K562 (cell line): ENCODE measurements around the gene NIPA2. TPM values are rescaled to one million over a fixed set of nuclear protein-coding genes. Genes with fewer than 3 reads are reported as not detected.

Experiments
- ATAC-seq: fragments of 200-7000 bp; cut with Tn5 transposase; 3 replicates; pipeline ENCODE4 v1.9.1; 2020; ENCODE audit warnings: moderate library complexity
- BruUV-seq: library from RNA; stranded (reverse); fragments of 400-500 nt; replicated peaks from 2 replicates; lab custom pipeline; 2021; lab: Mats Ljungman, UMichigan
- CTCF ChIA-PET: fragments of 300-600 bp; formaldehyde crosslinking; extraction: SDS; loops from one replicate; lab custom pipeline; 2021; ENCODE audit warnings: low intra/inter-chr PET ratio; lab: Yijun Ruan, JAX
- POLR2A ChIA-PET: fragments of 300-600, 350-650 bp; sonication (Branson Sonifier 250); formaldehyde crosslinking; extraction: SDS; loops from one replicate; lab custom pipeline; 2021; ENCODE audit warnings: antibody characterized with exemption, inconsistent platforms; lab: Yijun Ruan, JAX
- DNase-seq, 4 experiments: peaks; one replicate each; pipeline versions ENCODE4 v3.0.0 to v3.0.0-alpha.2; 2011 to 2018; ENCODE audit warnings: low spot score in 3 of 4, mixed read lengths in 3 of 4; ENCODE audit errors: extremely low read depth in 1 of 4
- FAIRE-seq: peaks from 2 replicates; lab custom pipeline; 2011; peaks lifted over from hg19 to GRCh38; lab: Jason Lieb, UNC
- H2AFZ ChIP-seq: 2 replicates; pipeline ENCODE4 v1.6.0; 2011; ENCODE audit warnings: low read depth, low read length, control low read depth, inconsistent platforms
- H3K27ac ChIP-seq: fragments of 200-600 bp; 3 replicates; pipeline ENCODE4 v1.8.0; 2011; ENCODE audit warnings: low read depth, mild to moderate bottlenecking, control low read depth, inconsistent platforms, low read length, moderate library complexity, mixed read lengths; ENCODE audit errors: extremely low read depth
- H3K27me3 ChIP-seq, 2 experiments: fragments of 300-600 bp in 1 of 2; 2 replicates in 1 of 2; 3 replicates in 1 of 2; pipeline versions ENCODE4 v1.6.0 to v1.8.0; 2011; ENCODE audit warnings: inconsistent platforms in 2 of 2, low read length in 2 of 2, mild to moderate bottlenecking in 1 of 2, mixed read lengths in 1 of 2, moderate library complexity in 1 of 2; ENCODE audit not compliant: control insufficient read depth in 2 of 2, insufficient read depth in 2 of 2
- H3K36me3 ChIP-seq: fragments of 300-600 bp; 3 replicates; pipeline ENCODE4 v1.8.0; 2011; ENCODE audit warnings: mild to moderate bottlenecking, low read length, inconsistent platforms; ENCODE audit not compliant: control insufficient read depth, insufficient read depth
- H3K4me1 ChIP-seq, 2 experiments: fragments of 200-600 bp in 1 of 2; replicated peaks in 1 of 2; 2 replicates in 1 of 2; 3 replicates in 1 of 2; pipeline versions ENCODE4 v1.5.1 to v1.8.0; 2011; ENCODE audit warnings: inconsistent platforms in 2 of 2, low read length in 2 of 2, mild to moderate bottlenecking in 1 of 2, mixed read lengths in 1 of 2, moderate library complexity in 1 of 2; ENCODE audit not compliant: control insufficient read depth in 2 of 2, insufficient read depth in 2 of 2
- H3K4me2 ChIP-seq: 2 replicates; pipeline ENCODE4 v1.6.1; 2011; ENCODE audit warnings: low read length, control low read depth, inconsistent platforms, mixed read lengths; ENCODE audit not compliant: insufficient read depth
- H3K4me3 ChIP-seq: fragments of 200-600 bp; sonication (generic), shearing (Covaris generic); 2 replicates; pipeline ENCODE4 v1.5.1; 2016; ENCODE audit warnings: control low read depth, inconsistent platforms
- H3K79me2 ChIP-seq: fragments of 200-600 bp; 3 replicates; pipeline ENCODE4 v1.8.0; 2011; ENCODE audit warnings: low read length, inconsistent platforms; ENCODE audit not compliant: control insufficient read depth, insufficient read depth
- H3K9ac ChIP-seq, 2 experiments: 2 replicates each; pipeline versions ENCODE4 v1.6.0 to v1.6.1; 2011; ENCODE audit warnings: low read depth in 2 of 2, low read length in 2 of 2, control low read depth in 1 of 2, inconsistent platforms in 1 of 2, mild to moderate bottlenecking in 1 of 2, mixed read lengths in 1 of 2; ENCODE audit not compliant: insufficient read depth in 1 of 2
- H3K9me1 ChIP-seq: one replicate; pipeline ENCODE4 v1.6.0; 2011; ENCODE audit warnings: inconsistent platforms, mild to moderate bottlenecking, low read length, moderate library complexity; ENCODE audit not compliant: control insufficient read depth, insufficient read depth
- H3K9me3 ChIP-seq: replicated peaks from 2 replicates; pipeline ENCODE4 v1.5.1; 2011; ENCODE audit warnings: low read depth, low read length, inconsistent platforms; ENCODE audit not compliant: control insufficient read depth, insufficient read depth
- H4K20me1 ChIP-seq: replicated peaks from 2 replicates; pipeline ENCODE4 v1.6.1; 2011; ENCODE audit warnings: low read length, inconsistent platforms, mixed read lengths; ENCODE audit not compliant: control insufficient read depth, insufficient read depth
- ARID1B ChIP-seq: fragments of 450-650 bp; IDR thresholded peaks from 2 replicates; pipeline ENCODE4 v1.6.1; 2016; ENCODE audit warnings: antibody characterized with exemption, mild to moderate bottlenecking, inconsistent platforms
- CBFB ChIP-seq: sonication (generic); formaldehyde crosslinking; IDR thresholded peaks from 2 replicates; pipeline ENCODE4 v1.4.0; 2020; ENCODE audit warnings: mild to moderate bottlenecking, missing genetic modification reagents
- HDAC3 ChIP-seq: fragments of 450-650 bp; IDR thresholded peaks from 2 replicates; pipeline ENCODE4 v1.6.1; 2018; ENCODE audit warnings: borderline replicate concordance, mild to moderate bottlenecking, moderate library complexity; ENCODE audit not compliant: partially characterized antibody
- PRMT5 ChIP-seq: sonication (generic); formaldehyde crosslinking; IDR thresholded peaks from 2 replicates; pipeline ENCODE4 v1.5.0; 2020; ENCODE audit warnings: missing genetic modification reagents
- SAFB2 ChIP-seq: fragments of 200-400 bp; formaldehyde crosslinking; IDR thresholded peaks from 2 replicates; pipeline ENCODE4 v1.6.1; 2018; ENCODE audit warnings: borderline replicate concordance, low read length, low read depth, moderate library complexity; ENCODE audit not compliant: severe bottlenecking
- WGBS: fragments of 100-300 bp; shearing (Covaris generic); methylation state at CpG from one replicate; pipeline ENCODE4 v1.1.6; 2016; ENCODE audit warnings: low coverage, mixed read lengths; ENCODE audit not compliant: insufficient coverage; ENCODE audit errors: missing lambda C conversion rate; 5-methylcytosine and 5-hydroxymethylcytosine counted together
- in situ Hi-C: fragments of 300-500 bp; cut with MboI; formaldehyde crosslinking; loops from 4 replicates; pipeline ENCODE4 v1.15.0; 2018; ENCODE audit warnings: inconsistent platforms, mixed read lengths
- intact Hi-C: fragments of 100-400 bp; cut with micrococcal nuclease; formaldehyde crosslinking; loops from 2 replicates; pipeline ENCODE4 v1.14.2; 2022
- polyA plus RNA-seq, 8 experiments: library from polyadenylated mRNA; depleted of rRNA in 4 of 8; stranded (reverse) in 5 of 8; unstranded in 3 of 8; fragments of >200 nt; fragmentation: Nextera tagmentation in 2 of 8; fragmentation: Illumina TruSeq in 1 of 8; extraction: Ambion mirVana in 2 of 8; extraction: Trizol in 1 of 8; gene quantifications; 2 replicates each; pipeline versions ENCODE4 v1.2.1 to v1.2.3, GENCODE V29; 2011 to 2014; ENCODE audit warnings: inconsistent platforms in 1 of 8, missing spikeins in 1 of 8
- total RNA-seq, 7 experiments: library from RNA; depleted of rRNA in 6 of 7; stranded (reverse); fragments of >200 nt in 6 of 7; fragmentation: Illumina TruSeq in 2 of 7; extraction: Trizol in 2 of 7; gene quantifications; 2 replicates each; pipeline versions ENCODE4 v1.2.1 to v1.2.3, GENCODE V29; 2011 to 2021; ENCODE audit warnings: low replicate concordance in 1 of 7
- TF ChIP-seq, protein P1 (sequence below): fragments of 250-450 bp; sonication (Bioruptor Pico); IDR thresholded peaks from 2 replicates; pipeline ENCODE4 v1.4.0; 2020

NIPA2 gene
- total and polyA plus RNA-seq, 9 of the 15 experiments (the other 6 are each of a cell fraction or from before 2014, with no cell fraction given) = 18.7 to 107 (median 87.3) TPM

DNA sequence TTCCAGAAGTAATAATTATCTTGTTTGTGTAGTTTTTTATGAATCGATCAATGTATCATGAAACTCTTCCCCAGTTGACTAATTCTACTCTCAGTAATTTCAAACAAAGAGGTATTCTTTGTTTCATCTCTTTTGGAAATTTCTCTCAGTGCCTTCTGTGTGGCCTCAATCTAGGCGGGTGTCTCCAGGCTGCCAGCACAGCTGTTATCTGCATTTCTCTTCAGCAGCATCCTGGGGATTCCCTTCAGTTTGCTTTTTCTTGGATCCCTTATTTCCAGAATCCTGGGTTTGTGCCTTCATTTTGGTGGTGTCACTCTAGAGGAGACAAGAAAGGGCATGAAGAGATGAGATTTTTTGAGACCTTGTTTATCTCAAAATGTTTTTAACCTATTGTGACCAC lies 22.7 kb downstream of the NIPA2 start:
- peaks cover 79% of the 10 kb centered on the region for H3K36me3 ChIP-seq
- H3K9me3 ChIP-seq = no peaks in the 10 kb centered on the region
- no peak overlapping the region for H2AFZ ChIP-seq
- no peak overlapping the region for H3K9ac ChIP-seq
- WGBS = 97% methylated on average over 2 of the region's 2 CpGs
- H3K9me1 ChIP-seq = no peaks in the 10 kb centered on the region
- no peak for ATAC-seq
- intact Hi-C loops (no loop called here), in situ Hi-C loops (no loop called here)
- ChIA-PET CTCF (no interaction called here), POLR2A (interaction anchor here (1.1 kb wide), 1 partner anchor 14 kb away, joined by 3 read pairs; no protein-coding TSS in a partner anchor)
- no peaks in the 10 kb centered on the region for H3K27me3 ChIP-seq
- no peak for FAIRE-seq
- H3K4me1 ChIP-seq = no peaks in the 10 kb centered on the region
- no peak for DNase-seq
- H3K4me2 ChIP-seq = no peak overlapping the region
- TF ChIP-seq CBFB (CRISPR knock-in tag) (no peak), ARID1B (no peak), HDAC3 (no peak), PRMT5 (CRISPR knock-in tag) (no peak), SAFB2 (no peak)
- TF ChIP-seq, protein P1, sequence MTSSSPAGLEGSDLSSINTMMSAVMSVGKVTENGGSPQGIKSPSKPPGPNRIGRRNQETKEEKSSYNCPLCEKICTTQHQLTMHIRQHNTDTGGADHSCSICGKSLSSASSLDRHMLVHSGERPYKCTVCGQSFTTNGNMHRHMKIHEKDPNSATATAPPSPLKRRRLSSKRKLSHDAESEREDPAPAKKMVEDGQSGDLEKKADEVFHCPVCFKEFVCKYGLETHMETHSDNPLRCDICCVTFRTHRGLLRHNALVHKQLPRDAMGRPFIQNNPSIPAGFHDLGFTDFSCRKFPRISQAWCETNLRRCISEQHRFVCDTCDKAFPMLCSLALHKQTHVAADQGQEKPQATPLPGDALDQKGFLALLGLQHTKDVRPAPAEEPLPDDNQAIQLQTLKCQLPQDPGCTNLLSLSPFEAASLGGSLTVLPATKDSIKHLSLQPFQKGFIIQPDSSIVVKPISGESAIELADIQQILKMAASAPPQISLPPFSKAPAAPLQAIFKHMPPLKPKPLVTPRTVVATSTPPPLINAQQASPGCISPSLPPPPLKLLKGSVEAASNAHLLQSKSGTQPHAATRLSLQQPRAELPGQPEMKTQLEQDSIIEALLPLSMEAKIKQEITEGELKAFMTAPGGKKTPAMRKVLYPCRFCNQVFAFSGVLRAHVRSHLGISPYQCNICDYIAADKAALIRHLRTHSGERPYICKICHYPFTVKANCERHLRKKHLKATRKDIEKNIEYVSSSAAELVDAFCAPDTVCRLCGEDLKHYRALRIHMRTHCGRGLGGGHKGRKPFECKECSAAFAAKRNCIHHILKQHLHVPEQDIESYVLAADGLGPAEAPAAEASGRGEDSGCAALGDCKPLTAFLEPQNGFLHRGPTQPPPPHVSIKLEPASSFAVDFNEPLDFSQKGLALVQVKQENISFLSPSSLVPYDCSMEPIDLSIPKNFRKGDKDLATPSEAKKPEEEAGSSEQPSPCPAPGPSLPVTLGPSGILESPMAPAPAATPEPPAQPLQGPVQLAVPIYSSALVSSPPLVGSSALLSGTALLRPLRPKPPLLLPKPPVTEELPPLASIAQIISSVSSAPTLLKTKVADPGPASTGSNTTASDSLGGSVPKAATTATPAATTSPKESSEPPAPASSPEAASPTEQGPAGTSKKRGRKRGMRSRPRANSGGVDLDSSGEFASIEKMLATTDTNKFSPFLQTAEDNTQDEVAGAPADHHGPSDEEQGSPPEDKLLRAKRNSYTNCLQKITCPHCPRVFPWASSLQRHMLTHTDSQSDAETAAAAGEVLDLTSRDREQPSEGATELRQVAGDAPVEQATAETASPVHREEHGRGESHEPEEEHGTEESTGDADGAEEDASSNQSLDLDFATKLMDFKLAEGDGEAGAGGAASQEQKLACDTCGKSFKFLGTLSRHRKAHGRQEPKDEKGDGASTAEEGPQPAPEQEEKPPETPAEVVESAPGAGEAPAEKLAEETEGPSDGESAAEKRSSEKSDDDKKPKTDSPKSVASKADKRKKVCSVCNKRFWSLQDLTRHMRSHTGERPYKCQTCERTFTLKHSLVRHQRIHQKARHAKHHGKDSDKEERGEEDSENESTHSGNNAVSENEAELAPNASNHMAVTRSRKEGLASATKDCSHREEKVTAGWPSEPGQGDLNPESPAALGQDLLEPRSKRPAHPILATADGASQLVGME (CRISPR knock-in tag) = no peak
- peaks cover 15% of the 10 kb centered on the region; the same call in 1 of the 3 replicates for H3K79me2 ChIP-seq
- no peak overlapping the region for H3K27ac ChIP-seq
- no TSS peak for BruUV-seq
- H3K4me3 ChIP-seq = no peak overlapping the region
- H4K20me1 ChIP-seq = no peaks in the 10 kb centered on the region
